ENCODE data around the gene MDP1.

DNA sequence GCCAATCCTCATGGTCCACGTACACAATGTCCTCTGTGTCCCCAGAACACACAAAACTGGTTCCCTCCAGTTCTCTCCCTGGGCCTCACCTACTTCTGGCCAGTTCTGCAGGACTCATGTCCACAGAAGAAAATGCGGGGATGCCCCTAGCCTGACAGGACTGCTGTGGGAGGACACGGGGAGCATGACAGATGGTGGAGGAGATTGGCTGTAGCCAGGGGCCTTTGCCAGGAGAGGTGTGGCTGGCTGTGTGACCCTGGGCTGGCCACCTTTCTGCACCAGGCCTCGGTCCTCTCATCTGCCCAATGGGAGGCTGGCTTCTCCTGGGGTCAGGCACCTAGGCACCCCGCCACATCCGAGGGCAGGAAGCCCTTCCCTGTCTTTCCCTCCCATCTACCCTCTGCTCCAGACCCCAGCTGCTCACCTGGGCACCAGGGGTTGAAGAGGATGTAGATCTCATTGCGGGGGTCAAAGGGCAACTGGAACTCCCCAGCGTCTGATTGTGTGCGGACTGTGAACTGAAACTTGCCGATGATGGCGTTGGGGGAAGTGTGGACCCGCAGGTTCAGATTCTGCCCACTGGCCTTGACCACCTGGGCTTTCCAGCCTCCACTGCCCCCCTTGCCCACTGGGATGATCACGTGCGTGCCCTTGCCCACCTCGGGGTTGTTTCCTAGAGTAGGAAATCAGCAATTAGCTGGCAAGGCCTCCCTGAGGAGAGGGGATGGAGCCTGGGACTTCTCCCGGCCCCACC, 44.3 kb upstream of the MDP1 start:
- TF ChIP-seq ISL1 (CRISPR knock-in tag; IDR thresholded peaks at IDR 0.05) (no peak), ZFP3 (CRISPR knock-in tag; IDR thresholded peaks at IDR 0.05) (no peak), CREB5 (CRISPR knock-in tag; IDR thresholded peaks at IDR 0.05; ENCODE audit: low read depth) (no peak), TOX (CRISPR knock-in tag; IDR thresholded peaks at IDR 0.05; ENCODE audit: borderline replicate concordance) (no peak), ZC3H10 (CRISPR knock-in tag; IDR thresholded peaks at IDR 0.05) (no peak), TCF4 (CRISPR knock-in tag; IDR thresholded peaks at IDR 0.05; ENCODE audit: borderline replicate concordance) (no peak)
- TF ChIP-seq, protein P1, sequence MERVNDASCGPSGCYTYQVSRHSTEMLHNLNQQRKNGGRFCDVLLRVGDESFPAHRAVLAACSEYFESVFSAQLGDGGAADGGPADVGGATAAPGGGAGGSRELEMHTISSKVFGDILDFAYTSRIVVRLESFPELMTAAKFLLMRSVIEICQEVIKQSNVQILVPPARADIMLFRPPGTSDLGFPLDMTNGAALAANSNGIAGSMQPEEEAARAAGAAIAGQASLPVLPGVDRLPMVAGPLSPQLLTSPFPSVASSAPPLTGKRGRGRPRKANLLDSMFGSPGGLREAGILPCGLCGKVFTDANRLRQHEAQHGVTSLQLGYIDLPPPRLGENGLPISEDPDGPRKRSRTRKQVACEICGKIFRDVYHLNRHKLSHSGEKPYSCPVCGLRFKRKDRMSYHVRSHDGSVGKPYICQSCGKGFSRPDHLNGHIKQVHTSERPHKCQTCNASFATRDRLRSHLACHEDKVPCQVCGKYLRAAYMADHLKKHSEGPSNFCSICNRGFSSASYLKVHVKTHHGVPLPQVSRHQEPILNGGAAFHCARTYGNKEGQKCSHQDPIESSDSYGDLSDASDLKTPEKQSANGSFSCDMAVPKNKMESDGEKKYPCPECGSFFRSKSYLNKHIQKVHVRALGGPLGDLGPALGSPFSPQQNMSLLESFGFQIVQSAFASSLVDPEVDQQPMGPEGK (CRISPR knock-in tag; IDR thresholded peaks at IDR 0.05; ENCODE audit: borderline replicate concordance), result no peak
- TF ChIP-seq, protein P2, sequence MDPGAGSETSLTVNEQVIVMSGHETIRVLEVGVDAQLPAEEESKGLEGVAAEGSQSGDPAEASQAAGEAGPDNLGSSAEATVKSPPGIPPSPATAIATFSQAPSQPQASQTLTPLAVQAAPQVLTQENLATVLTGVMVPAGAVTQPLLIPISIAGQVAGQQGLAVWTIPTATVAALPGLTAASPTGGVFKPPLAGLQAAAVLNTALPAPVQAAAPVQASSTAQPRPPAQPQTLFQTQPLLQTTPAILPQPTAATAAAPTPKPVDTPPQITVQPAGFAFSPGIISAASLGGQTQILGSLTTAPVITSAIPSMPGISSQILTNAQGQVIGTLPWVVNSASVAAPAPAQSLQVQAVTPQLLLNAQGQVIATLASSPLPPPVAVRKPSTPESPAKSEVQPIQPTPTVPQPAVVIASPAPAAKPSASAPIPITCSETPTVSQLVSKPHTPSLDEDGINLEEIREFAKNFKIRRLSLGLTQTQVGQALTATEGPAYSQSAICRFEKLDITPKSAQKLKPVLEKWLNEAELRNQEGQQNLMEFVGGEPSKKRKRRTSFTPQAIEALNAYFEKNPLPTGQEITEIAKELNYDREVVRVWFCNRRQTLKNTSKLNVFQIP (CRISPR knock-in tag; IDR thresholded peaks at IDR 0.05; ENCODE audit: borderline replicate concordance, low read depth), result no peak
- TF ChIP-seq, protein P3, sequence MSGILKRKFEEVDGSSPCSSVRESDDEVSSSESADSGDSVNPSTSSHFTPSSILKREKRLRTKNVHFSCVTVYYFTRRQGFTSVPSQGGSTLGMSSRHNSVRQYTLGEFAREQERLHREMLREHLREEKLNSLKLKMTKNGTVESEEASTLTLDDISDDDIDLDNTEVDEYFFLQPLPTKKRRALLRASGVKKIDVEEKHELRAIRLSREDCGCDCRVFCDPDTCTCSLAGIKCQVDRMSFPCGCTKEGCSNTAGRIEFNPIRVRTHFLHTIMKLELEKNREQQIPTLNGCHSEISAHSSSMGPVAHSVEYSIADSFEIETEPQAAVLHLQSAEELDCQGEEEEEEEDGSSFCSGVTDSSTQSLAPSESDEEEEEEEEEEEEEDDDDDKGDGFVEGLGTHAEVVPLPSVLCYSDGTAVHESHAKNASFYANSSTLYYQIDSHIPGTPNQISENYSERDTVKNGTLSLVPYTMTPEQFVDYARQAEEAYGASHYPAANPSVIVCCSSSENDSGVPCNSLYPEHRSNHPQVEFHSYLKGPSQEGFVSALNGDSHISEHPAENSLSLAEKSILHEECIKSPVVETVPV (CRISPR knock-in tag; IDR thresholded peaks at IDR 0.05), result no peak

Data from SK-N-SH treated with all-trans-retinoic acid at 6 μM for 48 hours (cell line).